NCI-H345 treated with DMSO at 0.1 percent for 48 hours (cell line): ENCODE results near the gene ITSN1.

ENCODE experiments used
- DNase-seq: peaks from one replicate; lab custom pipeline; 2025; ENCODE audit not compliant: unreplicated experiment; lab: John Stamatoyannopoulos, UW

ITSN1 gene

GRCh38 chr21:33945652-33946270 lies 303.5 kb downstream of the ITSN1 start:
- DNase-seq: no peak

GRCh38 chr21:33947451-33948095 lies 305.3 kb downstream of the ITSN1 start:
- DNase-seq: peak; percentile 67

- peak; percentile 75 for DNase-seq
Measured at GRCh38 chr21:33948096-33948950, 306.0 kb downstream of the ITSN1 start.

GRCh38 chr21:33948951-33949444 lies 306.7 kb downstream of the ITSN1 start:
- no peak for DNase-seq
